Heart right ventricle (tissue), 16 donors: ENCODE results near the gene KIF25. TPM values are rescaled to one million over a fixed set of nuclear protein-coding genes. Genes with fewer than 3 reads are reported as not detected.

Experiments
- ATAC-seq, 8 donors: fragments of 200-7000 bp; cut with Tn5 transposase; one replicate each; pipeline ENCODE4 v1.9.1; 2020; ENCODE audit warnings: mild to moderate bottlenecking in 8 of 8, moderate library complexity in 8 of 8, moderate number of reproducible peaks in 1 of 8
- DNase-seq, 2 donors: peaks; one replicate each; pipeline ENCODE4 v3.0.0-alpha.2; 2020
- H3K27ac ChIP-seq, 10 donors: fragments of 200-600 bp; sonication (generic) in 2 of 10; one replicate each; pipeline versions ENCODE4 v1.5.0 to v1.8.0; 2020 to 2022; ENCODE audit warnings: mild to moderate bottlenecking in 3 of 10
- H3K27me3 ChIP-seq, 7 donors: fragments of 200-600 bp; one replicate each; pipeline ENCODE4 v1.8.0; 2021 to 2022; ENCODE audit warnings: mild to moderate bottlenecking in 2 of 7
- H3K36me3 ChIP-seq, 9 donors: fragments of 200-600 bp; sonication (generic) in 1 of 9; one replicate each; pipeline versions ENCODE4 v1.5.0 to v1.8.0; 2020 to 2022; ENCODE audit warnings: mild to moderate bottlenecking in 2 of 9
- H3K4me1 ChIP-seq, 9 donors: fragments of 200-600 bp; sonication (generic) in 1 of 9; one replicate each; pipeline versions ENCODE4 v1.5.0 to v1.8.0; 2020 to 2022; ENCODE audit warnings: mild to moderate bottlenecking in 4 of 9
- H3K4me3 ChIP-seq, 10 donors: fragments of 200-600 bp; sonication (generic) in 2 of 10; one replicate each; pipeline versions ENCODE4 v1.5.0 to v1.8.0; 2020 to 2022; ENCODE audit warnings: mild to moderate bottlenecking in 7 of 10, moderate library complexity in 2 of 10
- H3K9me3 ChIP-seq, 11 donors: fragments of 200-600 bp in 10 of 11; sonication (generic) in 2 of 11; one replicate each; pipeline versions ENCODE4 v1.5.0 to v1.8.0; 2013 to 2022; ENCODE audit warnings: mild to moderate bottlenecking in 2 of 11, control low read depth in 1 of 11, moderate library complexity in 1 of 11
- CTCF ChIP-seq, 9 donors: fragments of 200-600 bp; sonication (generic) in 2 of 9; IDR thresholded peaks; one replicate each; pipeline versions ENCODE4 v1.5.0 to v1.8.0; 2021 to 2022; ENCODE audit warnings: antibody characterized with exemption in 9 of 9, mild to moderate bottlenecking in 5 of 9, moderate library complexity in 1 of 9
- WGBS, 2 donors: extraction: QIAGEN DNeasy Blood & Tissue Kit; methylation state at CpG; one replicate each; pipeline ENCODE4 v1.1.7; 2013; ENCODE audit warnings: inconsistent platforms in 1 of 2; 5-methylcytosine and 5-hydroxymethylcytosine counted together
- intact Hi-C, 10 donors: fragments of 100-400 bp; cut with DNase I; formaldehyde crosslinking; loops; one replicate each; pipeline versions ENCODE4 v1.11.1 to v1.14.2; 2022
- polyA plus RNA-seq, 2 donors: library from polyadenylated mRNA; stranded (reverse); fragments of 200-250 nt; gene quantifications; one replicate each; pipeline ENCODE4 v1.2.3, GENCODE V29; 2013
- total RNA-seq, 10 donors: library from RNA; stranded (reverse); fragmentation: NEBNext Ultra II Directional in 3 of 10; extraction: Animal tissue kit (Norgen Biotek cat#: 25700) in 3 of 10; gene quantifications; one replicate each; pipeline versions ENCODE4 v1.2.1 to v1.2.4, GENCODE V29; 2021 to 2023
- donor health status: Arrhythmogenic right ventricular cardiomyopathy.
- donor health status: ischemic (EF 13 %, LVEDD 7.1; RV severe dilation, severe dysfunction).
- donor health status: healthy with polysubstance abuse.
- donor health status: DM: no; HTN: yes; CAD: no.
- donor health status: DM: no; HTN: no; CAD: no.
- donor health status: ischemic (EF 25% LVEDD 6.9; RV normal size, moderate dysfunction).
- donor health status: ischemic (EF 25% LVEDD 5.7; RV mildly dilated, moderate dysfunction).
- donor health status: healthy.
- donor health status: DM: yes; HTN: yes; CAD: no.
- donor health status: Ischemic cardiomyopathy.
- donor health status: ischemic (EF 35%, LVEDD 5.7; RV mildly dilated, moderate dysfunction).
- donor health status: nonischemic (EF 11% LVEDD 7.7; RV severe dilation, severe dysfunction).
- donor health status: DM: yes; HTN: yes; CAD: no.
- donor health status: PGD.
- donor health status: ischemic (EF 29% LVEDD 5.4; RV normal size, mild dysfunction).
- donor health status: nonischemic (EF 23%, LVEDD 6.1; RV moderate dilation, normal function).

The KIF25 gene
- total and polyA plus RNA-seq, 12 donors = 0.18 to 0.95 (median 0.39) TPM; not detected in 4

GRCh38 chr6:167995731-167996151 is 1.7 kb upstream of the KIF25 start:
- peaks cover 0 to 16% (median 0%) of the 10 kb centered on the region in 7 donors for H3K27me3 ChIP-seq
- intact Hi-C loops = no loop called here
- DNase-seq (no peak), ATAC-seq (no peak)
- TF ChIP-seq CTCF (IDR thresholded peaks at IDR 0.05) = no peak
- 94% methylated on average over 22 of the region's 22 CpGs for WGBS, 2 donors
- H3K36me3 ChIP-seq = no peaks in the 10 kb centered on the region
- no peak overlapping the region for H3K27ac ChIP-seq
- no peak overlapping the region for H3K4me3 ChIP-seq
- no peaks in the 10 kb centered on the region for H3K9me3 ChIP-seq
- peaks cover 0 to 19% (median 8%) of the 10 kb centered on the region in 9 donors for H3K4me1 ChIP-seq

- Histone ChIP-seq H3K9me3 (no peaks in the 10 kb centered on the region), H3K27me3 (peaks cover 0 to 16% (median 0%) of the 10 kb centered on the region in 7 donors), H3K4me1 (peaks cover 0 to 19% (median 8%) of the 10 kb centered on the region in 9 donors), H3K27ac (no peak overlapping the region), H3K36me3 (no peaks in the 10 kb centered on the region), H3K4me3 (no peak overlapping the region)
- intact Hi-C loops = no loop called here
- WGBS, 2 donors = 61 to 84% methylated on average over 41 to 43 of the region's 43 CpGs
- DNase-seq = no peak
- no peak for TF ChIP-seq CTCF (IDR thresholded peaks at IDR 0.05)
- no peak for ATAC-seq
Observed at GRCh38 chr6:167996424-167997199, 859 bp upstream of the KIF25 start.

- DNase-seq (no peak), ATAC-seq (no peak)
- Histone ChIP-seq H3K4me3 (no peak overlapping the region), H3K4me1 (peaks cover 0 to 24% (median 13%) of the 10 kb centered on the region in 9 donors), H3K36me3 (no peaks in the 10 kb centered on the region), H3K27me3 (peaks cover 0 to 16% (median 0%) of the 10 kb centered on the region in 7 donors), H3K27ac (no peak overlapping the region), H3K9me3 (no peaks in the 10 kb centered on the region)
- WGBS, 2 donors = 88 to 89% methylated on average over 5 of the region's 5 CpGs
- TF ChIP-seq CTCF (IDR thresholded peaks at IDR 0.05) = no peak
- intact Hi-C loops = no loop called here
Observed at GRCh38 chr6:167998215-167998614, 744 bp downstream of the KIF25 start.

GRCh38 chr6:168000198-168001028 is 2.9 kb downstream of the KIF25 start:
- peaks cover 0 to 16% (median 0%) of the 10 kb centered on the region in 7 donors for H3K27me3 ChIP-seq
- no peak for DNase-seq
- H3K4me1 ChIP-seq = peaks cover 0 to 25% (median 7%) of the 10 kb centered on the region in 9 donors
- no peak for TF ChIP-seq CTCF (IDR thresholded peaks at IDR 0.05)
- H3K4me3 ChIP-seq = no peak overlapping the region
- no peak for ATAC-seq
- intact Hi-C loops = no loop called here
- 96 to 97% methylated on average over 13 of the region's 13 CpGs for WGBS, 2 donors
- no peak overlapping the region for H3K27ac ChIP-seq
- no peaks in the 10 kb centered on the region for H3K36me3 ChIP-seq
- H3K9me3 ChIP-seq = no peaks in the 10 kb centered on the region
